ENCODE results near the gene CRYBA2.
A peak's percentile ranks its signal among the peaks of the same experiment; 100 is the strongest.

Gene CRYBA2, protein sequence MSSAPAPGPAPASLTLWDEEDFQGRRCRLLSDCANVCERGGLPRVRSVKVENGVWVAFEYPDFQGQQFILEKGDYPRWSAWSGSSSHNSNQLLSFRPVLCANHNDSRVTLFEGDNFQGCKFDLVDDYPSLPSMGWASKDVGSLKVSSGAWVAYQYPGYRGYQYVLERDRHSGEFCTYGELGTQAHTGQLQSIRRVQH

DNA sequence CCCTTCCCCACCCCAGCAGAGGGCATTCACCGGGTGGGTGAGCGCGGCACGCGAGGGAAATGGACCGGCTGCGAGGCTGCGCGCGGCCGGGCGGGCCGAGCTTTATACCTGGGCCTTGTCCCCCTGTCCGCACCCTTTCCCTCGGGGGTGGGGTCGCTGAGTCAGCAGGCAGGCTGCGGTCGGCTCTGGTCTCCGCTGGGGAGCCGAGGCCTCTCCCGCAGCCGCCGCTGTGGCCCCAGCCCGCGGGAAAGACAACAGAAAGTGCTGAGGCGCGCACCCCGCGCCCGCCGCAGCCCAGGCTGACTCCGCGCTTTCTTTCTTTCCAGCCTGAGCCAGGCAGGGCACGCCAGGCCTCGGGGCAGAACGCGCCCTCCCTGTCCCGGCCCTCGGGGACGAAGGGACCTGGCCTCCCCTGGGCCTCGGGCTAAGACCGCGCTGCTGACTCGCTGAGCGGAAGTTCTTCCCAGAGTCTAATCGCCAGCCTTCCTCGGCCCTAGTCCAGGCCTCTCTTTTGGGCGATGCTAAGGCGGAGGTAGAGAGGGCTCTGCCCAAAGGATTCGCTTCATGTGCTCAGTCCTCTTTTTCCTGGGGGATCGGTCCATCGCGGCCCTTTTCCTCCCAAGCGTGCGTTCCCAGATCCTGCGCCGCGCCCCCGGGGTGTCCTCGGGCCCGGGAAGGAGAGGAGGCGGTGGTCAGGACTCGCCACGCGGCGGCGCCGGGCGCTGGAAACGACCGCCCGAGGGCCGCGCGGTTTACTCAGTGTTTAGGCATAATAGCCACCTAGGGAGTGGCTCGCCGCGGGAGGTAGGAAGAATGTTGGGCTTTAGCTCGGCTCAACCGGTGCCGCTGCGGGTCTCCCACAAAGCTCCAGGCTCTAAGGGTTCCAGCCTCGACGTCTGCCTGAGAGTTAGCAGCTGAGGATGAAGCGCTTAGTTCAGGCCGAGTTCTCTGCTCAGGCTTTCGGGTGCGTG is at the start of gene CRYBA2:
Gene CRYBA2 (minus strand): TSS at position 78 of the 971 bp plus-strand sequence. CDS start 246 bp downstream, outside the sequence.
- DNase-seq = no peak

DNA sequence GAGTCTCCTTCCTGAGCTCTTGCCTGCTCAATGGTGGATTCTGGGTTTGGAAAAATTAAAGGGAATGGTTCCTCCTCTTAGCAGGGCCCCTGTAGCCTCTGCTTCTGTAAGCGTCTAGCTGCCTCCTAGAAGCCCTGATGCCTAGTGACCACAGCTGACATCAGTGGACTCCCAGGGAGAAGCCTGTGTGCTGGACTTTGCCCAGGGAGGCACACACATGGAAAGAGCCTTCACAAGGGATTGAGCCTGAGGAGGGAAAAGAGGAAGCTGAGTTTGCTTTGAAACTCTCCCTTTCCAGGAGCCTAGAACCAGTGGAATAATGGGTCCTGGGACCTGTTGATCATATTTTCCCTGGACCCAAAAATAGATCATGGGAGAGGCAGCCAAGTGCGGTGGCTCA is 49.5 kb upstream of the CRYBA2 start:
- DNase-seq = no peak

DNA sequence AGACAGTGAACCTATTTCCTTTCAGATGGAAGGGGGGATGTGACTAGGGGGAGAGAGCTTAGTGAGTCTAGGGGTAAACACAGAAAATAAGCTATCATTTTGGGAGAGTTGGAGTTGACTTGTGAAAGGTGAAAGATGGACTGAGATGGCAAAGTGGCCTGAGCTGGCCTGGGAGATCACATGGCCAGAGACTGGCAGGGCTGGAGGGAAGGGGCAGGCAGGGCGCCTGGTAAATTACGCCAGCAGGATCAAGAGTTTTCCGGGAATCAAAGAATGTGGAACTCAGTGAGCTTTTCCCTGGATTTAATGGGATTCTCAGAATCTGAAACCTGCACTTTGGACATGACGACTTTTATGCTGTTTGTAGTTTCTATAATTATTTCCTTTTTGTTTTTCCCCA is 48.9 kb upstream of the CRYBA2 start:
- DNase-seq = no peak

DNA sequence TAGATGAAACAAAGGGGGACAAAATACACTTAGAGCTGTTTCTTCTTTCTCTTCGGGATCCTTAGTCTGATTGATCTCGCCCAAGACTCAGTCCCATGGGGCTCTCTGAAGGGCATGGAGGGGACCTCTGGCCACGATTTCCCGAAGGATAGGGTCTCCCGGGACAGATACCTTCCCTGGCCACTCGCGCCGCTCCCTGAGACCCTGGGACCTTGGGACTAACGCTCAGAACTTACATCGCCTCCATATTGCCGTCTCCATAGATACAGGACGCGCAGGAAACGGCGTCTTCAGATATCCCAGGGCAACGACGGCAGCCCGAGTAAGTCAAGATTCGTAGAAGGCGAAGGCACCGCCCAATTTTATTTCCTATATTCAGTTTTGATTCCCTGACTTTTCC is 48.0 kb upstream of the CRYBA2 start, which contains the start of gene CFAP65:
Gene CFAP65 (minus strand): TSS at position 265 of the 400 bp plus-strand sequence. CDS start 2,468 bp downstream, outside the sequence.
- peak in 46 of 56 donors; percentile 5 to 86 (median 52) for DNase-seq

DNA sequence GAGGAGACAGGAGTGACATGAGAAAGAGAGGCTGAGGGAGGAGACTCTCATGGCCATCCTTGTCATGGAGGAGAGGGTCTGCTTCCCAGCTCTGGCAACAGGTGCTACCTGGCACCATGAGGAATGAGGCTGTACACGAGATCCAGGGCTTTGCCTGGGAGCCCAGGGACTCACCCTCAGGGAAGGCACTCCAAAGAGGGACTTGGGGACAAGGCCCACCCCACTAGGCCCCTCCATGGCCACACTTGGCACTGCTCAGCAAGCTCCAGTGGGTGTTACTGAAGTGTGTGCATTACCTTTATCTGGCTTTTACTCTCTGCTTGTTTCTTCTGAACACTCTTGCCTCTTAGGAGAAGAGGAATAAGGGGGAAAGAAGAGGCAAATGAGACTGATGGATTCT is 45.4 kb upstream of the CRYBA2 start:
- DNase-seq = no peak

DNA sequence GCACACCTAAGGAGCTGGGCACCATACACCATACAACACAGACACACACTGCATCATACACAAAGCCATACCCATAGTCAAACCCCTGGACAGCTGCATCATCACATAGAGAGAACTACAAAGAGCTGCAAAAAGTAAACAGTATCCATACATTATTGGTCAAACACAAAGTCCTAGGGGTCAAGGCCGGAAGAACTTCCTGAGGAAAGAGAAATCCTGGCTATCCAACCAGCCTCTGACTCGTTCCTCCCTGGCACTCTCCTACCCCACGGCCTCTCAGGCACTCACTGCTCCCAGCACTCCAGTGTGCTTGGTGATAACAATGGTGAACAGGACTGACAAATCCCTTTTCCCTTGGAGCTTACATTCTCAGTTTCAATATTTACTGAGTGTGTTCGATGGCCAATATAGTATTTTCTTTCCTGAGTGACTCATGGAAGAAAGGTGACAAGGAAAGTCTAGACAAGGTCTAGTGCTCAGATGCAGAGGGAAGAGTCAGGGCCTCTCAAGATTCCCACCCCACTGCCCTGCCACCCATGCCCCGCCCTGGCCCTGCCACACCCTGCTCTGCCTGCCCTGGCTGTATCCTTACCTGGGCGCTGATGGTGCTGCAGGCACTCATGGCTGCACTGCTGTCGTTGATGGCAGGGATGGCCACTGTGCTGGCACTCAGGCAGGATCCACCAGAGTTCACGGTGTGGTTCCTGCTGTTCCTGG is 44.7 kb upstream of the CRYBA2 start:
- no peak for DNase-seq

DNA sequence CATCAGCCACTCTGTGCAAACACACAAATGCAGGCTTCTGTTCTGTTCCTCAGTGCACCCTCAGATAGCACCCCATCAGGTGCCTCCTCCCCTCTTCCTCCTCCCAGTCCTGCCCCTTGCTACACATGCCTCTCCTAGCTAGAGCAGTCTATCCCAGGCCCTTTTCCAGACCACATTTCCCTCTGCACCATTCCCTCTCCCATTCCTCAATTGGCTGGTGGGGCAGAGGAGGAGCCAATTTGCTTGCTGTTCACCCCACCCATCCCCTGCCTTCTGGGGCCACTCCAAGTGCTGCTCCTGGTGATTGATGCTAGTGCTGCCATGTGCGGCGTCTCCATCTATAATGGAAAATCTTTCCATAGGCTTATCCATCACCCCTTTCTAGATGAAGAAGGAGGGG is 42.7 kb upstream of the CRYBA2 start:
- no peak for DNase-seq

DNA sequence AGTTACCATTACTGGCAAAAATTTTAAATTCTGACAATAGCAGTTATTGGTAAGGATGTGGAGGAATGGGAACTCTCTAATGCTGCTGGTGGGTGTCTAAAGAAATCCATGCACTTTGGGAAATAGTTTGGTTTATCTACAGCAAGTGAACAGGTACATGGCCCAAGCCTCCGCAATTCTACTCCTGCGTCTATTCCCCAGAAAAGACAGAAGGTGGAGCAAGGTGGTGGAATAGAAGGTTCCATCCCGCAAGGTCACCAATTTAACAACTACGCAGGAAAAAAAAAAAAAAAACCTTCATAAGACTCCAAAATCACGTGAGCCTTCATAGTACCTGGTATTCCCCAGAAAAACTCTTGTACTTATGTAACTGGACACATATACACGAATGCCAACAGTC is 41.6 kb upstream of the CRYBA2 start:
- no peak for DNase-seq

DNA sequence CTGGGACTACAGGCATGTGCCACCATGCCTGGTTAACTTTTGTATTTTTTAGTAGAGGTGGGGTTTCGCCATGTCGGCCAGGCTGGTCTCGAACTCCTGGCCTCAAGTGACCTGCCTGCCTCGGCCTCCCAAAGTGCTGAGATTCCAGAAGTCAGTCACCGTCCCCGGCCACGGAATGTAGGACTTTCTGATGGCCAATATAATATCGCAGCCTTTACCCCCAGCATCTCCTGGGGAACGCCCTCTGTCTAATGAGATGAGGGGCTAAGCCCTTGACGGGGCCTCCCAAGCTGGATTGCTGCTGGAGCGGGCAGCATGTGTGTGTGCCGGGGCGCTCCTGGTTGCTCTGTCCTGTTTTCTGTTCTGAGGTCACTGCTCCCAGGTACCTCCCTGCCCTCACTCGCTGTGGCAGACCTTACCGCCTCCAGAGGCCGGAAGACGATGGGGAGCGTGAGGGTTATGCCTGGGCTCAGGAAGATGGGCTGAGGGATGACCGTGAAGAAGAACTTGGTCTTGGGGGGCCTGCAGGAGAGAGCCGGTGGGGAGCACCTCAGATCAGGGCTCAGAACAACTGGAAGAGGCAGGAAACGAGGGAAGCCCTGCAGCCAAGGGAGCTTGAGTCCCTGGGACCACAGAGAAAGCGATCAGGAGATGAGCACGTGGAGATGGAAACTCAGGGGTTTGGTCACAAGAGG is 39.0 kb upstream of the CRYBA2 start:
- no peak for DNase-seq

DNA sequence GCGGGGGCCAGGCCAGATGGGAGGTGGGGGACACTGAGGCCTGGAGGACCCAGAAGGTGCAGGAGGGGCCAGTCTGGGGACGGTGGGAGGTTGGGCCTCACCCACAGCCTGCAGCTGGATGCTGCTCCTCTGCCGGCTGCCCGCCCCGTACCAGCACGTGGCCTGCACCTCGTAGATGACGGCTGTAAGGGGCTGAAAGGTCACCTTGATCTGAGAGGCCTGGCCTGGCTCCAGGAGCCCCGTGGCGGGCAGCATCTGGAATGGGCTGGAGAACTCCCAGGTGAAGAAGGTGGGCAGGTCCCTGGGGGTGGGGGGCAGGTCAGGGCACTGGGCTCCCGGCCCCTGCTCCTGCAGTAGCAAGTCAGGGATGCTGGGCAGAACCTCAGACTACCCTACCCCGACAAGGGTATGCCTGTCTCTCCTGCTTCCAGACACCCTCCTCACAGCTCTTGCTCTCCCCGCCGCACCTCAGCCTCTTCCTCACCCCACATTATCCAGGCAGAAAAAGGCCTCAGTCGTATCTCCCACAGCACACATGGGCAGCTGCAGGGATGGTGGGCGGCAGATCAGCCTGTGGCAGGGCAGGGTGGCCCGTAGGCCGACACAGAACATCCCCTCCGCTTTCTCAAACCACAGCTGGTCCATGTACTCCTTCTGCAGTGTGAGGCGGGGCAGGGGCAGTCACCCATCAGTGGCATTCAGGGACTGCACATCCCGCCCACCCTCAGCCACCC is 38.0 kb upstream of the CRYBA2 start:
- no peak for DNase-seq

DNA sequence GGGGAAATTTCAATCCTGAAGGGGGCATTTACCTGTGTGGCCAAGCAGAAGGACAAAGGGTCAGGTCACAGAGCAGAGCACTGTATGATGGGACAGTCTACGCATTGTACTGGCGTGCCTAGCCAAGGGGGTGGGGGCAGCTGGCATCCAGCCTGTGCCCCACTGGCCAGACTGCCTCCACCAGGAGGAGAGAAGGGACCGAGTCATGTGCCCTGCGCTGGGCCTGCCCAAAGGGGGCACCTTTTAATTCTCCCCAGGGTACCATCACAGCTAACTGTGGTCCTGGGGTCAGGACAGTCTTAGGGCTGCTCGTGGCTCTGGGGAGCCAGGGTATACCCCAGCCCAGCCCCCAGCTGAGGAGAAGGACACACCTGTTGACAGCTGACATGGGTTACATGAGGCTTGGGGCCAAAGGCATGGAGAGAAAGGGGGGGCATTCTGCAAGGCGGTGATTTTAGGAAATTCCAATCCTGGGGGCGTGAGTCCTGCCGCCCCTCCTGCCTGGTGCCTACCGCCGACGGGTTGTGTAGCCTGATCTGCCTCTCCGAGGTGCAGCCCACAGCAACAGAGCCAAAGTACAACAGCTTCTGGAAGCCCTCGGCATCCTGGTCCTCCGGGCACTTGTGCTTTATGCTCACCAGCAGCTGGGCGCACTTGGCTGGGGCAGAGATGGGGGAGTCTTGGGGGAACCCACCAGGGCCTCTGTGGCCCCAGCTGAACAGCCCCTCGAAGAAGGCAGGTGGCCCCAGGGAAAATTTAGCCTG is 37.1 kb upstream of the CRYBA2 start:
- DNase-seq = no peak

DNA sequence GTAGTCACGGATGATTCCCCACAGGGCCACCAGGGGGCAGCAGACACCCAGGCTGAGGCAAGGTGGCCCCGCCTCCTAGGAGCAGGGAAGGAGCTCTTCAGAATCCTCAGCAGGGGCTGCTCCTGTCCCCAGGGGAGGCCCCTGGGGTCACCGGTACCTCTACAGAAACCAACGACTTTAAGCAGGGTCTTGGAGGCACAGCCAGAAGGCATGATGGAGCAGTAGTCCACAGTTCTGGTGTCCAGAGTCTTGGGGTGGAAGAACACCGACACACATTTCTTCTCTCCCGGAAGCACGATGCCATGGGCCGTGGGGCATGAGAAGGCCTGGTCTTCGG is 36.6 kb upstream of the CRYBA2 start:
- peak in 54 of 56 donors; percentile 18 to 91 (median 67) for DNase-seq

DNA sequence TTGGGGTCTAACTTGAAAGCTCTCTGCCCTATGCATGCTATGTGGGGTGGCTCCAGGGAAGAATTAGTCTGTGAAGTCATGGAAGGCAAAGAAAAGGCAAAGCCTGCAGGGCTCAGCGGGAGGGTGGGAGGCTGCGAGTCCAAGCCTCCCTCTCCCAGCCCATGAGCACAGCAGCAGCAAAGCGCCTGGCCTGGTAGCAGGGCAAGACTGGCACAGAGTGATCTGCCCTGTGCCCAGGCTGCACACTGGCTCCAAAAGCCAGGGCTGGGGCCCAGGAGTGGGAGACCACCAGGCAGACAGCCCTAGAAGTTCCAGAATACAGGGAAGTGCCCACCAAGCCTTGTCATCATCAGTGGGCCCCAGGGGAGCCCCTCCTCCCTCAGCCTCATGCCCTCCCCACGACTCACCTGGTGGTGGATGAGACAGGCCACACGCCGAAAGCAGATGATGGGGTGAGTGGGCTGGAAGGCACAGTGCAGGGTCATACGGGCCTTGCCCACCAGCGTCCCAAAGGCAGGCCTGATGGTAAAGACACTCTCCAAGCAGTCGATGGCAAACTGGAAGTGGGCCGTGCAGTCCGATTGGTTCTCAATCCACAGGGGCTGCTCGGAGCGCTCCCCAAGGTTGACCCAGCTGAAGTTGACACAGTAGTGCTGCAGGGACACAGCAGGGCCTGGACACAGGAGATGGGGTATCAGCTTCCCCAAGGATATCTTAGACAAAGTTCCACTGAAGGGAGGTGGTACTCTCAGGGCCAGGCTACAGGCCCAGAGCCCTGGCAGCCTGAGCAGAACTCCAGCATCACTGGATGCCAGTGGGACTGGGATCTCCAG is 36.0 kb upstream of the CRYBA2 start:
- no peak for DNase-seq

DNA sequence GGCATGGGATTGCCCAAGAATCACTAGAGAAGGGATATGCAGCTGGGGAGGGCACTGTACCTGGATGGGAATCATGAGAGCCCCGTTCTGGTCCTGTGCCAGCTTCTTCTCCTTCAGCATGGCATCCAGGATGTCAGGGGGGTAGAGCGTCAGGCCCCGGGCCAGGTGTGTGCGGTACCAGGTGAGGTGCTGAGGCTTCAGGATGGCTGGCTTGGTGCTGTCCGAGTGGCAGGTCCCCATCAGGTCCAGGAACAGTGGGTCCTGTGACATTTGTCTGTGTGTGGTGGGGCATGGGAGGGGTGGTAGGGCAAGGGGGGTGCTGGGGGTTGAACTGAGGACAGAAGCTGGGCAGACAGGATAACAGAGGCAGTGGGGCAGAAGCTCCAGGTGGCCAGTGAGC is 34.9 kb upstream of the CRYBA2 start:
- no peak for DNase-seq

DNA sequence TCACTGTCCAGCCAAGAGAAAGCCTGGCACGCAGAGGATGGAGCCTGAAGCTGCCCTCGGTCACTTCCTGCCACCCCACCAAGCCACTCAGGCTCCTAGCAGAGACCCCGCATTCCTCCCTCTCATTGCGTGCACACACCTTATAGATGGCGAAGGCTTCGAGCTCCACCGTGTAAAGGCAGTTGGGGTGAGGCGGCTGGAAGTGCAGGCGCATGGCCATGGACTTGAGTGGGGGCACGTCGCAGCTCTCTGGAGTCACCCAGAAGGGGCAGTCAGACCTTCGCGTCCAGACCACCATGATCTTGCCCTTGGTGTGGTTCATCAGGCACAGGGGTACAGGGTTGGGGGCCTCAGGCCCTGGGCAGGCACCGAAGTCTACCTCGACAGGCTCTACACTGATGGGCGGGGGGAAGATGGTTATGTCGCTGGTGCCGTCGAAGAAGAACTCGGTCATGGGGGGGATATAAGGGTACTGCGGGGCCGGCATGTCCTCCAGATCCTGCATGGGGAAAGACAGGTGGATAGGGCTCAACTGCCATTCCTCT is 34.4 kb upstream of the CRYBA2 start:
- DNase-seq = no peak

DNA sequence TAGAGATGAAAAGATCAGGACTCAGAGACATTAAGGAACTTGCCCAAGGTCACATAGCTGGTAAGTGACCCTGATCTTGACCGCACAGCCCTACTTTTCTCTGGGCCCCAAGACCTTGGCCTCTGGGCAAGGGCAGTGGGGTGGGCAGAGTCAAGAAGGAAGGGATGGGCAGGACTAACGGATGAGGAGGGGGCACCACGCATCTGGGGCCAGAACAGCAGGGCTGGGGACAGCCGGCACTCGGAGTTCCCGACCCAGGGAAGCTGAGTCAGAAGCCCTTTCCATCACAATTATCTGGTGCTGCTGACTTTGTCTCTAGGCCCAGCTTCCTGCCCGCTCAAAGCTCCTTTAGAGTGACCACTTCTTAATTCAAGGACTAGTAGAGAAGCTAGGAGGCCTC is 33.7 kb upstream of the CRYBA2 start:
- no peak for DNase-seq

DNA sequence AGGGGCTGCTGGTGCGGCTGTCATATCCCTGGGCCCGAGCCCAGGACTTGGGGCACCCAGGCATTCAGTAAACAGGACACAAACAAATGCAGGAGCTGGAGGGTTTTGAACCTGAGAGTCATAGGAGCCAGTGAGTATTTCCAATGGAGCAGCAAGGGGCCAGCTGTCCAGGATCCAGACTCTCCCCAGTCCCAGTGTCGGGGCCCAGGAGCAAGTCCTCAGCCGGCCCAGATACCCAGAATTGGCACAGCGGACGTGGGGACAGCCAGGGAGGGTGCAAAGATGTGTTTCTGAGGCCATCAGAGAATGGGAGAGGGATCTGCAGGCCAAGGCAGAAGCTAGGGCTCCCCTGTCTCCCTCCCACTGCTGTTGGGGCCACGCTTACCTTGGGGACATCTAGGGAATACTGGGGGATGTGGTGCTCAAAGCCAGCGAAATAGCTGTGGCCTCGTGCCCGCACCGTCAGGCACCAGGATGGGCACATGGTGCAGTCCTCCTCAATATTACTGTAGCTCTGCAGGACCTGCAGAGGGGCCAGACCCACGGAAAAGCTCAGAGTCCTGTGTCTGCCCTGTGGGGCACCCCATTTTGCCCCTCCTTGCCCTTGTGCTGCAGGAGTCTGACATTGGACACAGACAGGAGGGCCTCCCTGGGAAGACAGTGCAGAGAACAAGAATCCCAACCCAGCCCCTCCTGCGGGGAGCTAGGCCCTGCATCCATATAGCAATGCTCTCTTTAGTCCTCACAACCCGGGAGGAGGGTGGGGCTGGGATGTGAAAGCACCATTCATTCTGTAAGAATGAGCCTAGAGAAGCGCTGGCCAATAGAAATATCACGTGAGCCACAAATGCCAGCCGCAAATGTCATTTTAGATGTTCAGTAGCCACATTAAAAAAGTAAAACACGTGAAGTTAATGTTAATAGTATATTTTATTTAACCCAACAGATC is 32.7 kb upstream of the CRYBA2 start:
- peak in 52 of 56 donors; percentile 18 to 93 (median 68) for DNase-seq
